ENCODE results near the gene FAM200B. TPM values are rescaled to one million over a fixed set of nuclear protein-coding genes. Genes with fewer than 3 reads are reported as not detected.

The FAM200B gene
- total RNA-seq, 2 donors from 2014 or later = 27.3 to 32.2 TPM

- peak overlapping the region; percentile 97 to 98 for H3K9ac ChIP-seq (ENCODE audit: low read depth in 2 of 2, low read length in 2 of 2)
- intact Hi-C loops (cut with DNase I) = no loop called here
- peak; percentile 66 for DNase-seq
- no peaks in the 10 kb centered on the region for H3K27me3 ChIP-seq
- no peaks in the 10 kb centered on the region for H3K36me3 ChIP-seq
- no peaks in the 10 kb centered on the region for H3K9me3 ChIP-seq
- peak overlapping the region; percentile 93 for H3K27ac ChIP-seq
- no peak for TF ChIP-seq CTCF (IDR thresholded peaks at IDR 0.05)
- peak overlapping the region; percentile 65 for H3K4me3 ChIP-seq
- H3K4me1 ChIP-seq = peaks cover 12% of the 10 kb centered on the region
Measured at GRCh38 chr4:15654593-15655222, 26.9 kb upstream of the FAM200B start.

DNA sequence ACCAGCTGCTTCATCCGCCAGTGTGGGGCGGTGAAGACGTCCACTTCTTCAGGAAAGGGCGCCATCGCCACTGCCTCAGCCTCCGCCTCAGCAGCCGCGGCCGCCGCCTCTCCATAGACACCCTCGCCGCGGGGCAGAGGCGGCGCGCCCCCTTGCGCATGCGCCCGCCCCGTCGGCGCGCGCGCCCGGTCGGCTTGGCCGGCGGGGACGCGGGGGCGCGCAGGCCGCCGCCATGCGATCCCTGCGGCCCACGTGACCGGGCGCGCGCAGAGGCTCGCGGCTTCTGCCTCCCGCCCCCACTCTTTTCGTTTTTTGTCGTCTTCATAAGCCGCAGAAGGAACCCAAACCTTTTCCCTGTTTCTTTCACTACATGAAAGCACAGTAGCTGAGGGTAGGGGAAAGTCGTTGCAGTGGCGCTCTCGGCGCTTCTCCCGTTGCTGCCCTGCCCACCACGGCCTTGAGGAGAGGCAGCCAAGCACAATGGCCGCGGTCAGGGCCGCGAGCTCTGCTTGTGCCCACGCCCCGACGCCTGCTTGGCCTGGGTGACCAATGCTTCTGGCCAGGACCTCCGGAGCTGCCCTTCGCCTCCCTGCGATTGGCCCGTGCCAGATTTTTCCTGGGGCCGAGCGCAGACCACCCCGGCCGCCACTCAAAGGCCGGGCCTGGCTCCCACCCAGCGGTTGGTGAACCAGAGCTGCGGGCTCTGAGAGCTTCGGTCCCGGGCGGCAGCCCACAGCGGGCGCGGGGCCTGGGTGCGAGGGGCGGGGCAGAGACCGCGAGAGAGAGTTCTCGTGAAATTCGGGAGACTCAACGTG, 26.2 kb upstream of the FAM200B start, which contains the start of gene FBXL5:
Gene FBXL5, minus strand, starts transcription at position 135 of the 815 bp plus-strand sequence. Its CDS starts 70 bp downstream, at position 65.
- peak; percentile 73 for DNase-seq
- H3K9me3 ChIP-seq = no peaks in the 10 kb centered on the region
- no peaks in the 10 kb centered on the region for H3K27me3 ChIP-seq
- peaks cover 12% of the 10 kb centered on the region for H3K4me1 ChIP-seq
- H3K36me3 ChIP-seq = no peaks in the 10 kb centered on the region
- H3K27ac ChIP-seq = peak within 1 kb of the TSS; percentile 93
- H3K4me3 ChIP-seq = peak within 1 kb of the TSS; percentile 65
- TF ChIP-seq CTCF (IDR thresholded peaks at IDR 0.05) = no peak
- H3K9ac ChIP-seq (ENCODE audit: low read depth in 2 of 2, low read length in 2 of 2) = peak within 1 kb of the TSS; percentile 97 to 98
- intact Hi-C loops (cut with DNase I) = no loop called here

GRCh38 chr4:15656038-15656470, 25.6 kb upstream of the FAM200B start:
- Histone ChIP-seq H3K27ac (peak overlapping the region; percentile 93), H3K4me1 (peaks cover 12% of the 10 kb centered on the region), H3K4me3 (peak overlapping the region; percentile 65), H3K9me3 (no peaks in the 10 kb centered on the region), H3K9ac (ENCODE audit: low read depth in 2 of 2, low read length in 2 of 2) (peak overlapping the region; percentile 80 to 98), H3K36me3 (no peaks in the 10 kb centered on the region), H3K27me3 (no peaks in the 10 kb centered on the region)
- intact Hi-C loops (cut with DNase I) = no loop called here
- TF ChIP-seq CTCF (IDR thresholded peaks at IDR 0.05) = no peak
- DNase-seq = no peak

- DNase-seq = no peak
- no peak for TF ChIP-seq CTCF (IDR thresholded peaks at IDR 0.05)
- Histone ChIP-seq H3K9ac (ENCODE audit: low read depth in 2 of 2, low read length in 2 of 2) (no peak overlapping the region), H3K9me3 (no peaks in the 10 kb centered on the region), H3K36me3 (no peaks in the 10 kb centered on the region), H3K27ac (no peak overlapping the region), H3K27me3 (no peaks in the 10 kb centered on the region), H3K4me1 (peaks cover 6% of the 10 kb centered on the region), H3K4me3 (no peak overlapping the region)
- intact Hi-C loops (cut with DNase I) = no loop called here
Measured at GRCh38 chr4:15657366-15657765, 24.3 kb upstream of the FAM200B start.

DNA sequence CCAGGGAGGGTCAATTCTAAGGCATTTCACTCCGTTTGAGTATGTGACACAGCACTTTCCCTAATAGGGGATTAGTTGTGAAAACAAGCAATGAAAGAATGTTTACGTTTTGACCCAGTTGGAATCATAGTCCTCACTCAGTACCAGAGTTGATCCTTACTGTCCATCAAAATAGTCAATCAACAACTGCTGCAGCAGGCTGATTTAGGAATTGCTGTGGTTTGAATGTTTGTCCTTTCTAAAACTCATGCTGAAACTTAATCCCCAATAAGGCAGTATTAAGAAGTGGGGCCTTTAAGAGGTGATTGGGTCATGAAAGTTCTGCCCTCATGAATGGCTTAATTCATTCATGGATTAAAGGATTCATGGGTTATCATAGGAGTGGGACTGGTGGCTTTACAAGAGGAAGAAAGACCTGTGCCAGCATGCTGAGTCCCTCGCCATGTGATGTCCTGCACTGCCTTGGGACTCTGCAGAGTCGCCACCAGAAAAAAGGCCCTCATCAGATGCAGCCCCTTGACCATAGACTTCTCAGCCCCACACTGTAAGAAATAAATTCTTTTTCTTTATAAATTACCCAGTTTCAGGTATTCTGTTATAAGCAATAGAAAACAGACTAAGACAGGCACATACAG, 23.4 kb upstream of the FAM200B start:
- no peak overlapping the region for H3K4me3 ChIP-seq
- intact Hi-C loops (cut with DNase I) = no loop called here
- H3K27ac ChIP-seq = no peak overlapping the region
- no peak for TF ChIP-seq CTCF (IDR thresholded peaks at IDR 0.05)
- DNase-seq = no peak
- H3K9ac ChIP-seq (ENCODE audit: low read depth in 2 of 2, low read length in 2 of 2) = no peak overlapping the region
- H3K36me3 ChIP-seq = no peaks in the 10 kb centered on the region
- no peaks in the 10 kb centered on the region for H3K27me3 ChIP-seq
- H3K9me3 ChIP-seq = no peaks in the 10 kb centered on the region
- H3K4me1 ChIP-seq = peaks cover 4% of the 10 kb centered on the region

Data from colonic mucosa (tissue), 4 donors.